ENCODE measurements around the gene ORAI1.
A peak's percentile ranks its signal among the peaks of the same experiment; 100 is the strongest.
"Not testable (repeated sequence)": the region's sequence is repeated elsewhere in the genome, so short reads cannot be mapped to it uniquely, and the experiment has no call there.

Gene ORAI1

GRCh38 chr12:121626087-121626852, at the start of gene ORAI1:
ORAI1 (plus strand) TSS chr12:121626530.
- peak; percentile 95 for DNase-seq

- no peak for DNase-seq
These were observed 49.4 kb upstream of the ORAI1 start for GRCh38 chr12:121576851-121577391.

GRCh38 chr12:121577443-121578180, 48.7 kb upstream of the ORAI1 start:
- no peak for DNase-seq

DNA sequence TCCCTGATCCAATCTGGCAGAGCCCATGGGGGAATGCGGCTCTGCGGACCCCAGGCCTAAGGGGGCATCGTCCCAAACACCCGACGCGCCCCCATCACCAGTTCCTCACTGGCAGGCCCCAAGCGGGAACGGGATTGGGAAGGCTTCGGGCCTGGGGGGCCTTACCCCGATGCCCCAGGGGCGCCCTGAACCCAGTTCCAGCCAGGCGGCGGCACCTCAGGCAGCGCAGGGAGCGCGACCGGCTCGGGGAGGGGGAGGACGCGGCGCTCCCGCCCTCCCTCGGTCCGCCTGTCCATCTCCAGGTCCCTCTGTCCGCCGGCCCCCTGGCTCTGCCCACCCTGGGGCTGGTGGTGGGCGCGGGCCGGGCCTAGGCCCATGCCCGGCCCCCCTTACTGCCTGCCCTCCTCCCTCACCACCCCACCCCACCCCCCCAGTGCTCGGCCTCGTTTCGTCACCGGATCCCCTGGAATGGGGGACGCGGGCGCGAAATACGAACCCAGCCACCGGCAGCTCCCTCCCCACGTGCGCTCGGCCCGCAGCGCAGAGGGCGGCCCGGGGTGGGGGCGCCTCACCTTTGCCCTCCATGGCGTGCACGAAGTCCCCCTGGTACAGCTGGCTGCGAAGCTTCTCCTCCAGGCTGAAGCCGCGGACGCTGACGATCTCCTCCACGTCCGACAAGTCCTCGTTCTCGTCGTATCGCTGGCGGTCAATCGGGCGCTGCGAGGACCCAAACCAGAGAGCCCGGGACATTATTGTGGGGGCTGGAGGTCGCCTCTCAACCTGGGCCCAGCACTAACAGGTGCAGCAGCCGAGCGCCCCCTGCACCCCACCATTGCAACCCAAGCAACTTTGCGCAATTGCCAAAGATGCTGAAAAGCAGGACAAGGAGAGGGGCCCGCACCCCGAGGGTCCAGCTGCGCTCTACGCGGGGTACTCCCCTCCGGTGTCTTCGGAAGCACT, 47.8 kb upstream of the ORAI1 start:
- peak; percentile 17 for DNase-seq

- peak; percentile 31 for DNase-seq
These were observed 47.0 kb upstream of the ORAI1 start for GRCh38 chr12:121579190-121579791.

GRCh38 chr12:121579981-121580868, 46.1 kb upstream of the ORAI1 start:
- peak; percentile 67 for DNase-seq

DNA sequence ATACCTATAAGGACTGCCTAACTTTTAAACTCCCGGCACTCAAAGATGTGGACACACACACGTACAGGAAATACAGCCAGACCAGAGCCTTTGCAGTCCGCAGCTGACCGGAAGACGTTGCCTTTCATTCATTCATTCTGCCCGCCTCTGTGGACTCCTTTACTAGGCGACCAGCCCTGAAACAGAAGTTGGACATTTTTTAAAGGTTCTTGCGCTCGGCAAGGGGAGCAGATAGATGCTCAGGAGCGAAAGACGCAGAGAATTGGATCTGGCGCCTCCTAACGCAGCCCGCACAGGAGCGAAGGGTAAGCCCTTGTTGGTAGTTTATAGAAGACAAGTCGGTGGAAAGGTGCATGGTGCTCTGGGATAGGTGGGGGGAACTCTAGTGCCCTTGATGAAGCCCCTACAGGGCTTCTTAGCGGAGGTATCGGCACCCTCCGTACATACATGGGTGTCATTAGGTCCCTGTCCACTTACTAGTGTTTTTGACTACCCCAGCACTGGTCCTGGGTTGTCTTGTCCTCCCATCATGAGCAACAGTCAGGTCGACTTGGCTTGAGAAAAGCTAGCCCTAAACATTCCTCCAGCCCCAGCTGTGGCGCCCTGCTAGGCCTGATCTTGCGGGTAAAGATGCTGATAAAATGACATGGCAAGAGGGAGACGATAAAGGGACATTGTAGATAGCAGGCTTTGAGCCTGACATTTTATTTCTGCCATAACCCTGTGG, 45.2 kb upstream of the ORAI1 start, which contains the start of gene KDM2B:
KDM2B (minus strand) TSS at position 65 of the 727 bp plus-strand sequence. CDS start 112 bp downstream, outside the sequence.
- DNase-seq: peak; percentile 20

- DNase-seq: no peak
These were observed 44.5 kb upstream of the ORAI1 start for GRCh38 chr12:121581686-121582429.

- DNase-seq: no peak
These were observed 43.6 kb upstream of the ORAI1 start for GRCh38 chr12:121582583-121583333.

DNA sequence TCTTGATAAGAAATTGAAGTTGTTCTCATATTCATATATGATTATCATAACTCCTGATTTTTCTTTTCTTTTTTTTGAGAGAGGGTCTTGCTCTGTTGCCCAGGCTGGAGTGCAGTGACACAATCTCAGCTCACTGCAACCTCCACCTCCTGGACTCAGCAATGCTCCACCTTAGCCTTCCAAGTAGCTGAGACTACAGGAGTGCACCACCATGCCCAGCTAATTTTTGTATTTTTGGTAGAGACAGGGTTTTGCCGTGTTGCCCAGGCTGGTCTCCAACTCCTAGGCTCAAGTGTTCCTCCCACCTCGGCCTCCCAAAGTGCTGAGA, 43.0 kb upstream of the ORAI1 start:
- not testable (repeated sequence) for DNase-seq

DNA sequence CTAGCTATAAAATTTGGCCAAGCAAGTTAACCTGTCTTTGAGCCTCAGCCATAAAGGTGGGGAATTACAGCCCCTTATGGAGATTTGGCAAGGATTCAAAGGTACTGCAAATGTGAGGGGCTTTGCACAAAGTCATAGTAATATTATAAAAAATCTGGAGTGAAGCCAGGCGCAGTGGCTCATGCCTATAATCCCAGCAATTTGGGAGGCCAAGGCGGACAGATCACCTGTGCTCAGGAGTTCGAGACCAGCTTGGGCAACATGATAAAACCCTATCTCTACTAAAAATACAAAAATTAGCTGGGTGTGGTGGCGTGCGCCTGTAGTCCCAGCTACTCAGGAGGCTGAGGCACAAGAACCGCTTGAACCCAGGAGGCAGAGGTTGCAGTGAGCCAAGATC, 41.4 kb upstream of the ORAI1 start:
- DNase-seq: not testable (repeated sequence)

DNA sequence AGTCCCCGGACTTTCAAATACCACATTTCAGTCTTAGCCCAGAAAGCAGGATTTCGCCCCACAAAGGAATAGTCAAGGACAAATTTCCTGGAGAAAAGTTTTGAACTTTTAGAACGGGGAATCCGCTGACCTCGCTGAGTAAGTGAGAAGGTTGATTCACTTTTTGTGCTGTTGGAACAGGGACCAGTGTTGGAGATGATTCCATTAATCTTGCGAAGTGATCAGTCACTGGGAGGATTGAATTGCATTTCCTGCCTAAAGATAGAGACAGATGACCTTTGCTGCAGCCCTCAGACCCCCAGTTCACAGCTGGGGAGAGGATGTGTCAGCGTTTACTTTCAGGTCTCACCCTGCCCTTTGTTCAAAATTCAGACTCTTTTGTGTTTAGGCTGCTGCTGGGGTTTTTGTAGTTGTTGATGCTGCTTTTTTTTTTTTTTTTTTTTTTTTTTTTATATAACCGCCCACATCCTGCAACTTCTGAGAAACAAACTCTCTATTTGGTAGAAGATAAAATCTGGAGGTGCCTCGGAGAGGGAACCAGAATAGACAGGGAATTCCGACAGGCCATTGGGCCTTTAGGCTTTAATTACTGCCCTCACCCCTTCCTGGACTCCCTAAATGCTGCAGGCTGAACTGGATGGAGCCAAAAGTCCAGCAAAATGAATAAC, 35.7 kb upstream of the ORAI1 start:
- DNase-seq: peak; percentile 59

GRCh38 chr12:121592320-121592719, 34.0 kb upstream of the ORAI1 start:
- no peak for DNase-seq

- no peak for DNase-seq
These were observed 30.8 kb upstream of the ORAI1 start for GRCh38 chr12:121595520-121595919.

DNA sequence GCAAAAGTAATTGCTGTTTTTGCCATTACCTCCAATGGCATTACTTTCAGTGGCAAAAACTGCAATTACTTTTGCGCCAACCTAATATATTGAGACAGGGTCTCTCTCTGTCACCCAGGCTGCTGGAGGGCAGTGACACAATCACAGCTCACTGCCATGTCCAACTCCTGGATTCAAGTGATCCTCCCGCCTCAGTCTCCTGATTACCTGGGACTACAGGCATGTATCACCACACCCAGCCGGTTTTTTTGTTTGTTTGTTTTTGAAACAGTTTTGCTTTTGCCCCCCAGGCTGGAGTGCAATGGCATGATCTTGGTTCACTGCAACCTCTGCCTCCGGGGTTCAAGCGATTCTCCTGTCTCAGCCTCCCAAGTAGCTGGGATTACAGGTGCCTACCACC, 29.8 kb upstream of the ORAI1 start:
- DNase-seq: no peak

DNA sequence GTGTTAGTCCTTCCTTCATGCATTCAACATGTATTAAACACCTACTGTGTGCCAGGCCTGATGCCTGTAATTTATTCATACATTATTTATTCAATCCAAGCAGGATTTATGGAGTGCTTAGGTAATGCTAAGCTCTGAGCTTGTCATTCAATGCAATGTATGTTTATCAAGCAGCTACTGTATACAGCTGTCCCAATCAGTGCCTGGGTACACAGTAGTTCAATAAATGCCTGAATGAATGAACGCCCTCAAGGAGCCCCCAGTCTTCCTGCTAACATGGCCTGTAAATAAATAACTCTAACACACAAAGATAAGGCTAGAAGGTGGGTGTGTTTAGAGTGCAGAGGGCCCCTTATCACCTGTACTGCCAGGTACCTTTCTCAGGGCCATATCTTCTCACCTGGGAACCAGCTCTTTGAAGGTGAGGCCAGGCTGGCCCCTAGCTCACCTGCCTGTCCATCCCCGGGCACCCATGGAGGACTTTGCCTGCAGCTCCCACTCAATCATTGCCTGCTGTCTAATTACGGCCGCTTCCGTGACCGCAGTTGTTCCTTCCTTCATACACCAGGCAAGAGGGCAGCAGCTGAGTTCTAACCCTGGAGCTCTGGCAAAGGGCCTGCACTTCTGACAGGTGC, 25.5 kb upstream of the ORAI1 start:
- DNase-seq: no peak

DNA sequence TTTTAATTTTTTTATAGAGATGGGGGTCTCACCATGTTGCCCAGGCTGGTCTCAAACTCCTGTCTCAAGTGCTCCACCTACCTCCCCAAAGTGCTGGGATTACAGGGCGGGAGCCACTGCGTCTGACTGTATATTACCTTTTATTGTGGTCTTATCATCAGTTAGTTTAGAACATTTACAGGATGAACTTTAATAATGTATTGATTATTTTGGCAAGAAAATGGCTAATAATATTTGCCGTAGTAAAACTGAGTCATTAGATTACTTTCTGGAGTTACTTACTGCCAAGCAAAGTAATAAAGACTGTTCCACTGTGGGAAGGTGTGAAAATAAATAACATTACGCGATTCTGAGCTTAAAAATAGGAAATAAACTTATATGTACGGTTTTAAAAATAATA, 23.6 kb upstream of the ORAI1 start:
- DNase-seq: no peak

DNA sequence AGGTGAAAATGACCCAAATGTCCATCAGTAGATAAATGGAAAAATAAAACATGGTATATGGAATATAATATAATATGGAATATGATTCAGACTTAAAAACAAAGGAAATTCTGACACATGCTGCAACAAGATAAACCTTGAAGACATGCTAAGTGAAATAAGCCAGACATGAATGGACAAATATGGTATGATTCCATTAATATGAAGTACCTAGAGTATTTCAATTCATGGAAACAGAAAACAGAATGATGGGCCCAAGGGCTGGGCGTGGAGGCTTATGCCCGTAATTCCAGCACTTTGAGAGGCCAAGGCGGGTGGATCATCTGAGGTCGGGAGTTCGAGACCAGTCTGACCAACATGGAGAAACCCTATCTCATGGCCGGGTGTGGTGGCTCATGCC, 22.7 kb upstream of the ORAI1 start:
- no peak for DNase-seq
